ENCODE data around the gene POLE2. TPM values are rescaled to one million over a fixed set of nuclear protein-coding genes. Genes with fewer than 3 reads are reported as not detected.

POLE2 gene
- total and polyA plus RNA-seq, 2 of the 13 experiments (the other 11 are each of a cell fraction or from before 2014, with no cell fraction given): 16.6 to 37.0 TPM

GRCh38 chr14:49641697-49642129 lies 46.3 kb downstream of the POLE2 start (continued):
- TF ChIP-seq FOXJ3 (CRISPR knock-in tag; IDR thresholded peaks at IDR 0.05; ENCODE audit: borderline replicate concordance) (peak; percentile 84; the same call in 1 of the 2 replicates), TBX2 (CRISPR knock-in tag; IDR thresholded peaks at IDR 0.05; ENCODE audit: borderline replicate concordance) (peak; percentile 93), NKX3-1 (CRISPR knock-in tag; IDR thresholded peaks at IDR 0.05) (peak; percentile 7; the same call in 1 of the 2 replicates), TCF12 (IDR thresholded peaks at IDR 0.05) (no peak), TCF12 (CRISPR knock-in tag; IDR thresholded peaks at IDR 0.05) (peak; percentile 87; the same call in 1 of the 2 replicates), GATAD1 (CRISPR knock-in tag; IDR thresholded peaks at IDR 0.05) (peak; percentile 49; the same call in 1 of the 2 replicates), ZNF224 (CRISPR knock-in tag; IDR thresholded peaks at IDR 0.05) (0 out of 2 replicates have a peak, but pooled peaks have one; percentile 76), FOXP4 (CRISPR knock-in tag; IDR thresholded peaks at IDR 0.05) (peak; percentile 96), CCDC6 (CRISPR knock-in tag; IDR thresholded peaks at IDR 0.05) (peak; percentile 90; the same call in 1 of the 2 replicates), POLR2G (IDR thresholded peaks at IDR 0.05; ENCODE audit: low read depth, low read length) (peak; percentile 44; the same call in 1 of the 2 replicates), RXRA (CRISPR knock-in tag; IDR thresholded peaks at IDR 0.05) (peak; percentile 50; the same call in 1 of the 2 replicates), ZNF333 (CRISPR knock-in tag; IDR thresholded peaks at IDR 0.05; ENCODE audit: borderline replicate concordance) (0 out of 2 replicates have a peak, but pooled peaks have one; percentile 36), ZNF567 (CRISPR knock-in tag; IDR thresholded peaks at IDR 0.05; ENCODE audit: borderline replicate concordance) (0 out of 2 replicates have a peak, but pooled peaks have one; percentile 31), ZNF816 (CRISPR knock-in tag; IDR thresholded peaks at IDR 0.05; ENCODE audit: borderline replicate concordance) (peak; percentile 55; the same call in 1 of the 2 replicates), ZNF12 (CRISPR knock-in tag; IDR thresholded peaks at IDR 0.05) (peak; percentile 58; the same call in 1 of the 2 replicates), ZNF350 (CRISPR knock-in tag; IDR thresholded peaks at IDR 0.05; ENCODE audit: borderline replicate concordance, low read depth) (peak; percentile 70; the same call in 1 of the 2 replicates), ZGPAT (CRISPR knock-in tag; IDR thresholded peaks at IDR 0.05) (peak; percentile 92), SYNCRIP (IDR thresholded peaks at IDR 0.05; ENCODE audit: insufficient read depth, low read depth, low read length) (no peak), ZNF781 (CRISPR knock-in tag; IDR thresholded peaks at IDR 0.05; ENCODE audit: borderline replicate concordance, not compliant biosample characterization) (peak; percentile 17), ZNF331 (CRISPR knock-in tag; IDR thresholded peaks at IDR 0.05) (peak; percentile 74), CCAR2 (optimal IDR thresholded peaks at IDR 0.05; ENCODE audit: low read depth, low read length) (peak; percentile 73)
- TF ChIP-seq, protein P1, sequence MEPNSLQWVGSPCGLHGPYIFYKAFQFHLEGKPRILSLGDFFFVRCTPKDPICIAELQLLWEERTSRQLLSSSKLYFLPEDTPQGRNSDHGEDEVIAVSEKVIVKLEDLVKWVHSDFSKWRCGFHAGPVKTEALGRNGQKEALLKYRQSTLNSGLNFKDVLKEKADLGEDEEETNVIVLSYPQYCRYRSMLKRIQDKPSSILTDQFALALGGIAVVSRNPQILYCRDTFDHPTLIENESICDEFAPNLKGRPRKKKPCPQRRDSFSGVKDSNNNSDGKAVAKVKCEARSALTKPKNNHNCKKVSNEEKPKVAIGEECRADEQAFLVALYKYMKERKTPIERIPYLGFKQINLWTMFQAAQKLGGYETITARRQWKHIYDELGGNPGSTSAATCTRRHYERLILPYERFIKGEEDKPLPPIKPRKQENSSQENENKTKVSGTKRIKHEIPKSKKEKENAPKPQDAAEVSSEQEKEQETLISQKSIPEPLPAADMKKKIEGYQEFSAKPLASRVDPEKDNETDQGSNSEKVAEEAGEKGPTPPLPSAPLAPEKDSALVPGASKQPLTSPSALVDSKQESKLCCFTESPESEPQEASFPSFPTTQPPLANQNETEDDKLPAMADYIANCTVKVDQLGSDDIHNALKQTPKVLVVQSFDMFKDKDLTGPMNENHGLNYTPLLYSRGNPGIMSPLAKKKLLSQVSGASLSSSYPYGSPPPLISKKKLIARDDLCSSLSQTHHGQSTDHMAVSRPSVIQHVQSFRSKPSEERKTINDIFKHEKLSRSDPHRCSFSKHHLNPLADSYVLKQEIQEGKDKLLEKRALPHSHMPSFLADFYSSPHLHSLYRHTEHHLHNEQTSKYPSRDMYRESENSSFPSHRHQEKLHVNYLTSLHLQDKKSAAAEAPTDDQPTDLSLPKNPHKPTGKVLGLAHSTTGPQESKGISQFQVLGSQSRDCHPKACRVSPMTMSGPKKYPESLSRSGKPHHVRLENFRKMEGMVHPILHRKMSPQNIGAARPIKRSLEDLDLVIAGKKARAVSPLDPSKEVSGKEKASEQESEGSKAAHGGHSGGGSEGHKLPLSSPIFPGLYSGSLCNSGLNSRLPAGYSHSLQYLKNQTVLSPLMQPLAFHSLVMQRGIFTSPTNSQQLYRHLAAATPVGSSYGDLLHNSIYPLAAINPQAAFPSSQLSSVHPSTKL (CRISPR knock-in tag; IDR thresholded peaks at IDR 0.05): peak; percentile 95
